Right lung (tissue), 5 donors: ENCODE measurements around the gene NPY5R. TPM values are rescaled to one million over a fixed set of nuclear protein-coding genes. Genes with fewer than 3 reads are reported as not detected.

Source experiments
- DNase-seq, 2 donors: peaks; one replicate each; pipeline ENCODE4 v3.0.0-alpha.2; 2013
- polyA plus RNA-seq, 5 donors: library from polyadenylated mRNA; unstranded; fragments of 120-200 nt; gene quantifications; one replicate each; pipeline versions ENCODE4 v1.2.1 to v1.2.3, GENCODE V29; 2013; ENCODE audit warnings: inconsistent platforms in 1 of 5, low replicate concordance in 1 of 5; ENCODE audit not compliant: insufficient read length in 5 of 5, insufficient read depth in 1 of 5

NPY5R gene
- polyA plus RNA-seq, 5 donors: 0.07 to 0.21 (median 0.09) TPM; not detected in 1

- DNase-seq: no peak
These were observed 40.7 kb downstream of the NPY5R start for GRCh38 chr4:163384434-163384833.

GRCh38 chr4:163384926-163385325 is 41.2 kb downstream of the NPY5R start:
- no peak for DNase-seq

- no peak for DNase-seq
These were observed 41.8 kb downstream of the NPY5R start for GRCh38 chr4:163385466-163385865.

- DNase-seq: no peak
These were observed 48.1 kb downstream of the NPY5R start for GRCh38 chr4:163391756-163392155.

GRCh38 chr4:163392328-163392727 is 48.6 kb downstream of the NPY5R start:
- no peak for DNase-seq

- DNase-seq: no peak
These were observed 49.8 kb downstream of the NPY5R start for GRCh38 chr4:163393471-163393870.

- DNase-seq: no peak
These were observed 51.4 kb downstream of the NPY5R start for GRCh38 chr4:163395055-163395454.

- DNase-seq: no peak
These were observed 52.1 kb downstream of the NPY5R start for GRCh38 chr4:163395758-163396157.

GRCh38 chr4:163398238-163398637 is 54.5 kb downstream of the NPY5R start:
- no peak for DNase-seq

- no peak for DNase-seq
These were observed 57.2 kb downstream of the NPY5R start for GRCh38 chr4:163400911-163401310.

Other genes starting within 250 kb of the NPY5R start
- 10 to 100 TPM; 21.0 to 25.8 (median 25.1) TPM for gene NAF1, start 177.0 kb upstream of the NPY5R start, polyA plus RNA-seq
- under 1 TPM; 0.26 to 0.74 (median 0.46) TPM for gene NPY1R, start 11.3 kb upstream of the NPY5R start, polyA plus RNA-seq
- not detected for gene TKTL2, start 129.9 kb downstream of the NPY5R start, polyA plus RNA-seq
- 10 to 100 TPM; 24.6 to 35.0 (median 32.3) TPM for gene TMA16, start 150.8 kb downstream of the NPY5R start, polyA plus RNA-seq